Transverse colon (tissue), 4 donors: ENCODE results near the gene RLF. TPM values are rescaled to one million over a fixed set of nuclear protein-coding genes. Genes with fewer than 3 reads are reported as not detected.
"Not testable (repeated sequence)": the region's sequence is repeated elsewhere in the genome, so short reads cannot be mapped to it uniquely, and the experiment has no call there.

ENCODE experiments used
- DNase-seq: peaks from one replicate; pipeline ENCODE4 v3.0.0-alpha.2; 2019
- H3K27ac ChIP-seq, 4 donors: fragments of 200-600 bp; sonication (generic); 2 replicates each; pipeline ENCODE4 v1.5.1; 2016 to 2018; ENCODE audit warnings: inconsistent platforms in 4 of 4
- H3K27me3 ChIP-seq: fragments of 200-600 bp; sonication (generic); 2 replicates; pipeline ENCODE4 v1.5.1; 2017; ENCODE audit warnings: inconsistent platforms
- H3K36me3 ChIP-seq, 4 donors: fragments of 200-600 bp; sonication (generic); 2 replicates each; pipeline ENCODE4 v1.5.1; 2017 to 2019; ENCODE audit warnings: inconsistent platforms in 4 of 4
- H3K4me1 ChIP-seq, 4 donors: fragments of 200-600 bp; sonication (generic); 2 replicates each; pipeline ENCODE4 v1.5.1; 2017 to 2020; ENCODE audit warnings: inconsistent platforms in 4 of 4
- H3K4me3 ChIP-seq, 4 donors: fragments of 200-600 bp; sonication (generic); 1 replicate in 1 of 4; 2 replicates in 3 of 4; pipeline versions ENCODE4 v1.5.1 to v1.6.1; 2017 to 2019; ENCODE audit warnings: inconsistent platforms in 4 of 4
- H3K9me3 ChIP-seq, 2 donors: fragments of 200-600 bp; sonication (generic); 2 replicates each; pipeline ENCODE4 v1.5.1; 2017 to 2019; ENCODE audit warnings: inconsistent platforms in 2 of 2
- EP300 ChIP-seq: sonication (generic); formaldehyde crosslinking; IDR thresholded peaks from one replicate; pipeline ENCODE4 v1.6.1; 2017; ENCODE audit warnings: antibody characterized with exemption, low read depth
- POLR2A ChIP-seq: fragments of 450-650 bp; IDR thresholded peaks from one replicate; pipeline ENCODE4 v1.6.1; 2016; ENCODE audit warnings: antibody characterized with exemption, mild to moderate bottlenecking, moderate library complexity
- POLR2AphosphoS5 ChIP-seq, 3 donors: sonication (generic); formaldehyde crosslinking; IDR thresholded peaks; one replicate each; pipeline ENCODE4 v1.6.1; 2016; ENCODE audit warnings: antibody characterized with exemption in 3 of 3
- WGBS, 2 donors: methylation state at CpG; one replicate each; pipeline ENCODE4 v1.1.5; 2018; ENCODE audit warnings: low coverage in 1 of 2; 5-methylcytosine and 5-hydroxymethylcytosine counted together
- in situ Hi-C, 4 donors: fragments of 200-750 bp; cut with MboI; loops; one replicate each; pipeline versions ENCODE4 v1.15.0 to v1.15.1; 2017; ENCODE audit warnings: low sequenced_read_pairs in 3 of 4, low pct_ligation_motif_present in 1 of 4, low pct_unique_long_range_greater_than_20kb in 1 of 4
- intact Hi-C: fragments of 100-400 bp; cut with DNase I; formaldehyde crosslinking; loops from one replicate; pipeline ENCODE4 v1.15.1; 2023; ENCODE audit warnings: low total_unique reads
- total RNA-seq, 4 donors: library from RNA; depleted of rRNA; stranded (reverse); fragments of >200 nt; gene quantifications; one replicate each; pipeline ENCODE4 v1.1.0, GENCODE V29; 2016
- TF ChIP-seq, protein P1 (sequence below), 5 experiments: fragments of 200-600 bp in 3 of 5; fragments of 450-650 bp in 2 of 5; sonication (generic) in 3 of 5; IDR thresholded peaks; 1 replicate in 2 of 5; 2 replicates in 3 of 5; pipeline ENCODE4 v1.5.1; 2016 to 2017; ENCODE audit warnings: antibody characterized with exemption in 5 of 5, inconsistent platforms in 3 of 5, mild to moderate bottlenecking in 2 of 5, moderate library complexity in 1 of 5

RLF gene
- total RNA-seq, 4 donors from 2014 or later, result 11.2 to 18.3 (median 13.9) TPM

DNA sequence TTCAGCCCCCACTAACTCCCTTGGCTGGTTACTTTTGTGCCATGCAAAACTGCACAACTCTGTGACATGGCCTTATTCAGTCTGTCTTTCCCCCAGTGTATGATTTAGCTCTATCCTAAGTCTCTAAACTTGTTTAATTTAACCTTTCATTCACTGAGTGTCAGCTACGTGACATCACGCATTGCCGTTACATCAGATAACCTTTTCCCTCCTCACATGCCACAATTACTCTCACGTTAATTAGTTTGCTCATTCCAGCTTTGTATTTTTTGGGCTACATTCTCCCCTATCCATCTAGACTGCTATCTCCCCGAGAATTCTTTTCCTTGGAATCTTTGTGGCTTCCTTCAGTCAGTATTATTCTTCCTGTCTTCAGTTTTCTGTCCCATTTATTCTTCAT lies 57.1 kb downstream of the RLF start:
- peaks cover 0 to 7% (median 0%) of the 10 kb centered on the region in 4 donors for H3K36me3 ChIP-seq
- no peaks in the 10 kb centered on the region for H3K4me1 ChIP-seq
- H3K4me3 ChIP-seq, result no peak overlapping the region
- intact Hi-C loops, result no loop called here
- no peak overlapping the region for H3K27ac ChIP-seq
- WGBS, 2 donors, result 96 to 97% methylated on average over 5 of the region's 5 CpGs
- H3K9me3 ChIP-seq, result no peaks in the 10 kb centered on the region
- in situ Hi-C loops, result no loop called here
- TF ChIP-seq POLR2AphosphoS5 (IDR thresholded peaks at IDR 0.05) (no peak), POLR2A (no peak), EP300 (no peak)
- TF ChIP-seq, protein P1, sequence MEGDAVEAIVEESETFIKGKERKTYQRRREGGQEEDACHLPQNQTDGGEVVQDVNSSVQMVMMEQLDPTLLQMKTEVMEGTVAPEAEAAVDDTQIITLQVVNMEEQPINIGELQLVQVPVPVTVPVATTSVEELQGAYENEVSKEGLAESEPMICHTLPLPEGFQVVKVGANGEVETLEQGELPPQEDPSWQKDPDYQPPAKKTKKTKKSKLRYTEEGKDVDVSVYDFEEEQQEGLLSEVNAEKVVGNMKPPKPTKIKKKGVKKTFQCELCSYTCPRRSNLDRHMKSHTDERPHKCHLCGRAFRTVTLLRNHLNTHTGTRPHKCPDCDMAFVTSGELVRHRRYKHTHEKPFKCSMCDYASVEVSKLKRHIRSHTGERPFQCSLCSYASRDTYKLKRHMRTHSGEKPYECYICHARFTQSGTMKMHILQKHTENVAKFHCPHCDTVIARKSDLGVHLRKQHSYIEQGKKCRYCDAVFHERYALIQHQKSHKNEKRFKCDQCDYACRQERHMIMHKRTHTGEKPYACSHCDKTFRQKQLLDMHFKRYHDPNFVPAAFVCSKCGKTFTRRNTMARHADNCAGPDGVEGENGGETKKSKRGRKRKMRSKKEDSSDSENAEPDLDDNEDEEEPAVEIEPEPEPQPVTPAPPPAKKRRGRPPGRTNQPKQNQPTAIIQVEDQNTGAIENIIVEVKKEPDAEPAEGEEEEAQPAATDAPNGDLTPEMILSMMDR (IDR thresholded peaks at IDR 0.05), result no peak
- no peak for DNase-seq
- H3K27me3 ChIP-seq, result no peaks in the 10 kb centered on the region

DNA sequence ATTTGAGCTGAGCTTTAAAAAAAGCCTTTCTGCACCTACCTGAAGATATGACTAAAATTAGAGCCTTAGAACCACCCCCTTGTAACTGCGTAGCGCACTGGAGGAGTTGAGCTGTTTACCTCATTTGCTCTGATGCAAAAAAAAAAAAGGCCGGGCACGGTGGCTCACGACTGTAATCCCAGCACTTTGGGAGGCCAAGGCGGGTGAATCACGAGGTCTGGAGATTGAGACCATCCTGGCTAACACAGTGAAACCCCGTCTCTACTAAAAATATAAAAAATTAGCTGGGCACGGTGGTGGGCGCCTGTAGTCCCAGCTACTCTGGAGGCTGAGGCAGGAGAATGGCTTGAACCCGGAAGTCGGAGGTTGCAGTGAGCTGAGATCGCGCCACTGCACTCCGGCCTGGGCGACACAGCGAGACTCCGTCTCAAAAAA lies 60.3 kb downstream of the RLF start:
- intact Hi-C loops, H3K27me3 ChIP-seq, in situ Hi-C loops, DNase-seq, H3K9me3 ChIP-seq, H3K36me3 ChIP-seq, H3K4me3 ChIP-seq, H3K27ac ChIP-seq, H3K4me1 ChIP-seq: not testable (repeated sequence)
- 96 to 100% methylated on average over 4 to 18 of the region's 18 CpGs for whole genome bisulfite sequencing, 2 donors

DNA sequence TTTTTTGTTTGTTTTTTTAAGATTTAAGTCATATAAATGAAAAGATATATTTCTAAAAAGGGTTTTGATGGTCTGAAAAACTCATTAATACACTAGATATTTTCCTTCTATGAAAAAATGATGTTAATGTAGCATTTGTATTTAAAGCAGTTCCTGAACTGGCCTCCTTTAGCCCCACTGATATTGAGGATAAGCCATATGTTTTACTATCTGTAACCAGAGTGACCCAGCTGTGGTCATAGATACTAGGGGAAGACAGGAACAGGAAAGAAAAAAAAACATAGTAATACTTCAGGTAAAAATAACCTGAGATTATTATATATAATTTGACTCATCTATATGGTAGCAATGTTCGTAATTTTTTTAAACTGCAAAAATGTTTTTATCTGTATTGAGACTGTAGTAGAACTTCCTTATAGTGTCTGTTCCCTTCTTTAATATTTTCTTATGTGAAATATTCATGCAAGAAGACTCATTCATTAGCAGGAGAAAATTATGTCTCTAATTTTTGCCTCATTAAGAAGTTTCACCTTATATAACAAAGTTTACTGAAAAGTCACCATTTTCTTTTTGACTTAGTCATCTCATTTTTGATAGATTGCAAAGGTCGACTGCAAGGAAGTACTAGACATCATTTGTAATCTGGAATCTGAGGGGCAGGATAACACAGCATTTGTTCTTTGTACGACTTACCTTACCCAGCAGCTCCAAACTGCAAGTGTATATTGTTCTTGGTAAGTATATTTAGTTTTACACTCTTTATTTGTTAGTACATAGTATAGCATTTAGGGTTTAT lies 61.0 kb downstream of the RLF start:
- in situ Hi-C loops, result no loop called here
- TF ChIP-seq EP300, result no peak
- no peak for TF ChIP-seq POLR2A
- TF ChIP-seq, protein P1 (IDR thresholded peaks at IDR 0.05), result no peak
- TF ChIP-seq POLR2AphosphoS5 (IDR thresholded peaks at IDR 0.05), result no peak
- Histone ChIP-seq H3K9me3 (no peaks in the 10 kb centered on the region), H3K27ac (no peak overlapping the region), H3K36me3 (no peaks in the 10 kb centered on the region), H3K4me1 (peaks cover 0 to 7% (median 3%) of the 10 kb centered on the region in 4 donors), H3K4me3 (no peak overlapping the region), H3K27me3 (no peaks in the 10 kb centered on the region)
- 56 to 82% methylated on average over 2 to 3 of the region's 3 CpGs for WGBS, 2 donors
- no peak for DNase-seq
- intact Hi-C loops, result no loop called here

DNA sequence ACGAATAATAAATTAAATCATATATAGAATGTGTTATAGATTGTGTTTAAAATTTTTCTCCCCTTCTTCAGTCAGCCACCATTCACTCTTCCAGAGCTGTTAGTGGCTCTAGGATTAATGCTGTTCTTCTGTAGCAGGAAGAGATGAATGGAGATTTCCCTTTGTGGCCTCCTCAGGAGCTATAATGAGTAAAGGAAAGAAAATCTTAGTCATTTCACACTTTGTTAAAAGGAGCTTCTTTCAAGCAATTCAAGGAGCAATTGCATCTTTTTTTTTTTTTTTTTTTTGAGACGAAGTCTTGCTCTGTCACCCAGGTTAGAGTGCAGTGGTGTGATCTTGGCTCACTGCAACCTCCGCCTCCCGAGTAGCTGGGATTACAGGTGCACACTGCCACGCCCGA lies 62.9 kb downstream of the RLF start:
- no peaks in the 10 kb centered on the region for H3K27me3 ChIP-seq
- no peak overlapping the region for H3K27ac ChIP-seq
- H3K4me1 ChIP-seq, result peaks cover 0 to 7% (median 3%) of the 10 kb centered on the region in 4 donors
- in situ Hi-C loops (no loop called here), intact Hi-C loops (no loop called here)
- no peaks in the 10 kb centered on the region for H3K9me3 ChIP-seq
- no peak overlapping the region for H3K4me3 ChIP-seq
- DNase-seq, result no peak
- TF ChIP-seq, protein P1 (IDR thresholded peaks at IDR 0.05), result no peak
- TF ChIP-seq POLR2A (no peak), EP300 (no peak), POLR2AphosphoS5 (IDR thresholded peaks at IDR 0.05) (no peak)
- no peaks in the 10 kb centered on the region for H3K36me3 ChIP-seq
- WGBS, 2 donors, result 77 to 78% methylated on average over 6 of the region's 6 CpGs
